Sigmoid colon (tissue), 4 donors: ENCODE measurements around the gene MUC6.

Source experiments
- CTCF ChIP-seq, 4 experiments: fragments of 450-650 bp in 3 of 4; fragments of 200-600 bp in 1 of 4; IDR thresholded peaks; one replicate each; pipeline ENCODE4 v1.5.1; 2016 to 2019; ENCODE audit warnings: antibody characterized with exemption in 4 of 4, mild to moderate bottlenecking in 3 of 4, moderate library complexity in 2 of 4
- EP300 ChIP-seq, 4 donors: sonication (generic); formaldehyde crosslinking; IDR thresholded peaks; one replicate each; pipeline ENCODE4 v1.6.1; 2017; ENCODE audit warnings: antibody characterized with exemption in 4 of 4
- POLR2A ChIP-seq, 2 donors: fragments of 450-650 bp; IDR thresholded peaks; one replicate each; pipeline ENCODE4 v1.6.1; 2016; ENCODE audit warnings: antibody characterized with exemption in 2 of 2, mild to moderate bottlenecking in 2 of 2, moderate library complexity in 2 of 2
- POLR2AphosphoS5 ChIP-seq, 4 donors: sonication (generic); formaldehyde crosslinking; IDR thresholded peaks; one replicate each; pipeline ENCODE4 v1.6.1; 2017; ENCODE audit warnings: antibody characterized with exemption in 4 of 4

- TF ChIP-seq POLR2A (IDR thresholded peaks at IDR 0.05) (no peak), CTCF (IDR thresholded peaks at IDR 0.05) (no peak), POLR2AphosphoS5 (IDR thresholded peaks at IDR 0.05) (no peak), EP300 (IDR thresholded peaks at IDR 0.05) (no peak)
Measured at GRCh38 chr11:1025410-1026162, 10.9 kb downstream of the MUC6 start.
